ENCODE measurements around the gene NOD1. TPM values are rescaled to one million over a fixed set of nuclear protein-coding genes. Genes with fewer than 3 reads are reported as not detected.

The NOD1 gene
- total RNA-seq, 4 donors from 2014 or later: 14.9 to 50.4 (median 31.8) TPM

DNA sequence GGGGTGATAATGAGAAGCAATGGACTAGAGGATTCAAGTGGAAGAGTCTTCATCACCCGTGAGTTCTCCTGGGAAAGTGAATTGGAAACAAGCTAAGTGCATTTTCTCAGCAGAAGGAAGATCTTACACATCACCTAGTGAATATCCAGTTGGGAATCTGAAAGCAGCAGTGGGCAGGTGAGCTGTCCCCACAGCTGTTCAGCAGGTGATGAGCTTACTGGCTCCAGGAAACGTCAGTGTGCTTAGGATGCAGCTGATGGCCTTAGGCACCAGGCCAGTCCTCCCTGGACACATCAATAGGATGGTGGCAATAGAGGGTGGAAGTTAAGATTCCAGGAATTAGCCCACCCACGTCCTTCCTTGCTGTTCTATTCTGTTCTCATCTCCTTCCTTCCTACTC, 66.7 kb downstream of the NOD1 start:
- Histone ChIP-seq H3K27ac (no peak overlapping the region), H3K27me3 (no peaks in the 10 kb centered on the region), H3K4me3 (no peak overlapping the region), H3K36me3 (peaks cover 0 to 3% (median 0%) of the 10 kb centered on the region in 3 donors), H3K4me1 (peaks cover 0 to 17% (median 5%) of the 10 kb centered on the region in 4 donors), H3K9me3 (peaks cover 0 to 7% (median 0%) of the 10 kb centered on the region in 4 donors)
- 55 to 62% methylated on average over 3 of the region's 3 CpGs for WGBS, 2 donors
- no peak for DNase-seq (ENCODE audit: low spot score in 2 of 2)
- no peak for TF ChIP-seq POLR2A (IDR thresholded peaks at IDR 0.05)

DNA sequence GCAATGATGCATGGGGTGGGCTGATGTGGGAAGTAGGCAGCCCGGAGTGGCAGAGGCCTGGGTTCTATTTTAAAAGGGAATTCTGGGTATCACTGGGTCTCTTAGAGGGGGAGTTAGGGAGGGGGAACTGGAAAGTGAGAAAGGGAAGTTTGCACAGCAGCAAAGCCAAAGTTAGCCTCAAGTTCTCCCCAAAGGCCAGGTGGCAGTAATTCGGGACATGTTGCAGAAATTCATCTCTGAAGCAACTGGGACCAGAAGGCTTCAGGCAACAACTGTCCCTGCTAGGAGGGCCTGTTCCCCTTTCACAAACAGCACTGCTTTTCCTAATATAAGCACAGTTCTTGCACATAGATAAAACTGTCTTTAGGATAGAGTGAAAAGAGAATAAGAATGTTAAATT, 67.4 kb downstream of the NOD1 start:
- WGBS, 2 donors: 67 to 82% methylated on average over 2 of the region's 2 CpGs
- Histone ChIP-seq H3K4me1 (peaks cover 0 to 17% (median 5%) of the 10 kb centered on the region in 4 donors), H3K36me3 (peaks cover 0 to 10% (median 0%) of the 10 kb centered on the region in 3 donors), H3K27me3 (no peaks in the 10 kb centered on the region), H3K4me3 (no peak overlapping the region), H3K9me3 (peaks cover 0 to 7% (median 0%) of the 10 kb centered on the region in 4 donors), H3K27ac (no peak overlapping the region)
- DNase-seq (ENCODE audit: low spot score in 2 of 2): no peak
- TF ChIP-seq POLR2A (IDR thresholded peaks at IDR 0.05) (no peak), EP300 (IDR thresholded peaks at IDR 0.05) (no peak)
- TF ChIP-seq, protein P1, sequence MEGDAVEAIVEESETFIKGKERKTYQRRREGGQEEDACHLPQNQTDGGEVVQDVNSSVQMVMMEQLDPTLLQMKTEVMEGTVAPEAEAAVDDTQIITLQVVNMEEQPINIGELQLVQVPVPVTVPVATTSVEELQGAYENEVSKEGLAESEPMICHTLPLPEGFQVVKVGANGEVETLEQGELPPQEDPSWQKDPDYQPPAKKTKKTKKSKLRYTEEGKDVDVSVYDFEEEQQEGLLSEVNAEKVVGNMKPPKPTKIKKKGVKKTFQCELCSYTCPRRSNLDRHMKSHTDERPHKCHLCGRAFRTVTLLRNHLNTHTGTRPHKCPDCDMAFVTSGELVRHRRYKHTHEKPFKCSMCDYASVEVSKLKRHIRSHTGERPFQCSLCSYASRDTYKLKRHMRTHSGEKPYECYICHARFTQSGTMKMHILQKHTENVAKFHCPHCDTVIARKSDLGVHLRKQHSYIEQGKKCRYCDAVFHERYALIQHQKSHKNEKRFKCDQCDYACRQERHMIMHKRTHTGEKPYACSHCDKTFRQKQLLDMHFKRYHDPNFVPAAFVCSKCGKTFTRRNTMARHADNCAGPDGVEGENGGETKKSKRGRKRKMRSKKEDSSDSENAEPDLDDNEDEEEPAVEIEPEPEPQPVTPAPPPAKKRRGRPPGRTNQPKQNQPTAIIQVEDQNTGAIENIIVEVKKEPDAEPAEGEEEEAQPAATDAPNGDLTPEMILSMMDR (IDR thresholded peaks at IDR 0.05): no peak

DNA sequence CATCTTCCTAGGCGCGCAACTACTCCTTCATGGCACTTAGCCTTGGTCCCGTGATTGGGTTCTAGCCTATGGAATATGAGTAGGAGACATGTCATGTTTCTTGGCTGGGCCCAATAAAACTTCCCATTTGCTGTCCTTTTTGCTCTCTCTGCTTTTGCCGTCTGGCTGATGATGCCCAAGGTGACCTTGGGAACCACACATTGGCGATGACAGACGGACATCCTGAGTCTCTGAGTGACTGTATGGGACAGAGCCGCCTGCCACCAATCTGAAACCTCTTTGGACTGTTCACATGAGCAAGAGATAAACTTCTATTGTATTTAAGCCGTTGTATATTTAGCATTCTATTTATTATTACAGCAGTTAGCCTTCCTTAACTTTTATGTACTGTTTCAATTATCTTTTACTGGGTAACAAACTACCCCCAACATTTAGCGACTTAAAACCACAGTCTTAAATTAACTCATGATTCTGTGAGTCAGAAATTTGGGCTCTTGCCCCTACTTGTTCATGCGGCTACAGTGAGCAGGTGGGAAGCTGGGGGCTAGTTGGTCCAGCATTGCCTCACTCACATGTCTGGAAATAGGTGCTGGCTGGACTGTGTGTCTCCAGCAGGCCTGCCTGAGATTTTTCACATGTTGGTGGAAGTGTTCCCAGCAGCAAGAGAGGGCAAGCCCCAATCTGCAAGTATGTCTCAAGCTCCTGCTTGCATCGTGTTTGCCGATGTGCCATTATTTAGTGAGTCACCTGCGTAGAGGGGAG, 71.7 kb downstream of the NOD1 start:
- no peaks in the 10 kb centered on the region for H3K27me3 ChIP-seq
- no peak for DNase-seq (ENCODE audit: low spot score in 2 of 2)
- WGBS, 2 donors: 92 to 96% methylated on average over 13 of the region's 13 CpGs
- peaks cover 0 to 34% (median 0%) of the 10 kb centered on the region in 3 donors for H3K36me3 ChIP-seq
- no peak overlapping the region for H3K4me3 ChIP-seq
- TF ChIP-seq EP300 (IDR thresholded peaks at IDR 0.05) (no peak), POLR2A (IDR thresholded peaks at IDR 0.05) (no peak)
- TF ChIP-seq, protein P1 (IDR thresholded peaks at IDR 0.05): no peak
- peaks cover 0 to 5% (median 1%) of the 10 kb centered on the region in 4 donors for H3K4me1 ChIP-seq
- no peak overlapping the region for H3K27ac ChIP-seq
- H3K9me3 ChIP-seq: no peaks in the 10 kb centered on the region

DNA sequence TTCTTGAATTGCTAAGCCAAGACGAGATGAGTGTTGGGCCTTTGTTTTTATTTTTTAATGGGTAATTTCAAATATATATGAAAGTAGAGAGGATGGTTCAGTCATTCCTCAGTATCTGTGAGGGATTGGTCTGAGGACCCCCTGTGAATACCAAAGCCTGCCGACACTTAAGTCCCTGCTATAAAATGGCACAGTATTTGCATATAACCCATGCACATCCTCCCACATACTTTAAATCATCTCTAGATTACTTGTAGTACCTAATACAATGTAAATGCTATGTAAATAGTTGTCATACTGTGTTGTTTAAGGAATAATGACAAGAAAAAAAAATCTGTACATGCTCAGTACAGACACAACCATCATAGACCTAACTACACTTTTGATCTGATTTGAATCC, 73.4 kb downstream of the NOD1 start:
- DNase-seq (ENCODE audit: low spot score in 2 of 2): no peak
- H3K4me1 ChIP-seq: no peaks in the 10 kb centered on the region
- no peaks in the 10 kb centered on the region for H3K27me3 ChIP-seq
- TF ChIP-seq, protein P1 (IDR thresholded peaks at IDR 0.05): no peak
- TF ChIP-seq EP300 (IDR thresholded peaks at IDR 0.05) (no peak), POLR2A (IDR thresholded peaks at IDR 0.05) (no peak)
- H3K27ac ChIP-seq: no peak overlapping the region
- 88 to 95% methylated on average over 2 of the region's 2 CpGs for WGBS, 2 donors
- no peak overlapping the region for H3K4me3 ChIP-seq
- H3K9me3 ChIP-seq: no peaks in the 10 kb centered on the region
- H3K36me3 ChIP-seq: peaks cover 0 to 34% (median 0%) of the 10 kb centered on the region in 3 donors

DNA sequence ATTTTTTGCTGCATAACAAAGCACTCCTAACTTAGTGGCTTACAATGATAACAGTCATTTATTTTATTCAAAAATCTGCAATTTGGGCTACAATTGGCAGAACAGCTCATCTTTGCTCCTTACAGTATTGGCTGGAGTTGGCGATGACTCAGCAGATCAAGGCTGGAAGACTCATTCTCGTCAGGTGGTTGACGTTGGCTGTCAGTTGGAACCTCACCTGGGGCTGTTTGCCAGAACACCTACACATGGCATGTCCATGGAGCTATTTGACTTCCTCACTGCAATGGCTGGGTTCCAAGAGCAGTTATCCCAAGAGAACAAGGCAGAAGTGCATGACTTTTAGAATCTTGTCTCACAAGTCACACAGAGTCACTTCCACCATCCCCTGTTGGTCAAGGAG, 75.1 kb downstream of the NOD1 start:
- no peaks in the 10 kb centered on the region for H3K4me1 ChIP-seq
- TF ChIP-seq POLR2A (IDR thresholded peaks at IDR 0.05): no peak
- TF ChIP-seq, protein P1 (IDR thresholded peaks at IDR 0.05): no peak
- no peak for TF ChIP-seq EP300 (IDR thresholded peaks at IDR 0.05)
- no peak for DNase-seq (ENCODE audit: low spot score in 2 of 2)
- no peaks in the 10 kb centered on the region for H3K27me3 ChIP-seq
- H3K36me3 ChIP-seq: peaks cover 0 to 34% (median 0%) of the 10 kb centered on the region in 3 donors
- WGBS, 2 donors: 84 to 85% methylated on average over 3 of the region's 3 CpGs
- H3K9me3 ChIP-seq: no peaks in the 10 kb centered on the region
- H3K4me3 ChIP-seq: no peak overlapping the region
- H3K27ac ChIP-seq: no peak overlapping the region

Measured in tibial nerve (tissue), 4 donors.